HL-60 (cell line): Measurements from ENCODE around the gene CLRN3.

Experiments used
- DNase-seq, 2 experiments: peaks; one replicate each; pipeline ENCODE4 v3.0.0-alpha.2; 2010 to 2020; ENCODE audit warnings: low read depth in 1 of 2, low spot score in 1 of 2
- H3K27ac ChIP-seq: fragments of 250-450 bp; sonication (Bioruptor Pico); replicated peaks from 2 replicates; pipeline ENCODE4 v1.5.1; 2020; ENCODE audit warnings: mild to moderate bottlenecking, moderate library complexity
- H3K27me3 ChIP-seq: fragments of 250-450 bp; sonication (Bioruptor Pico); 2 replicates; pipeline ENCODE4 v1.5.1; 2021; ENCODE audit warnings: mild to moderate bottlenecking, moderate library complexity; ENCODE audit not compliant: insufficient read depth, poor library complexity, severe bottlenecking
- H3K4me3 ChIP-seq: replicated peaks from 2 replicates; pipeline ENCODE4 v1.5.1; 2011; ENCODE audit warnings: mild to moderate bottlenecking, control low read depth, low read length; ENCODE audit not compliant: insufficient read depth
- CTCF ChIP-seq: IDR thresholded peaks from one replicate; pipeline ENCODE4 v1.5.1; 2011; ENCODE audit warnings: low read length, control low read depth, inconsistent platforms; ENCODE audit not compliant: insufficient read depth
- GABPA ChIP-seq: IDR thresholded peaks from 2 replicates; pipeline ENCODE4 v1.6.1; 2012; ENCODE audit warnings: low read depth
- POLR2AphosphoS5 ChIP-seq: IDR thresholded peaks from 2 replicates; pipeline ENCODE4 v1.6.1; 2012; ENCODE audit warnings: low read depth
- SPI1 ChIP-seq: IDR thresholded peaks from 2 replicates; pipeline ENCODE4 v1.6.1; 2012; ENCODE audit warnings: low read depth, mild to moderate bottlenecking, borderline replicate concordance
- TF ChIP-seq, protein P1 (sequence below): IDR thresholded peaks from 2 replicates; pipeline ENCODE4 v1.6.1; 2012; ENCODE audit warnings: low read depth; ENCODE audit not compliant: insufficient replicate concordance

CLRN3 gene

GRCh38 chr10:127915324-127915723 lies 22.6 kb upstream of the CLRN3 start:
- no peak for DNase-seq
- Histone ChIP-seq H3K27ac (no peak overlapping the region), H3K27me3 (no peaks in the 10 kb centered on the region), H3K4me3 (no peak overlapping the region)
- TF ChIP-seq CTCF = no peak
- no peak for TF ChIP-seq SPI1
- TF ChIP-seq, protein P1, sequence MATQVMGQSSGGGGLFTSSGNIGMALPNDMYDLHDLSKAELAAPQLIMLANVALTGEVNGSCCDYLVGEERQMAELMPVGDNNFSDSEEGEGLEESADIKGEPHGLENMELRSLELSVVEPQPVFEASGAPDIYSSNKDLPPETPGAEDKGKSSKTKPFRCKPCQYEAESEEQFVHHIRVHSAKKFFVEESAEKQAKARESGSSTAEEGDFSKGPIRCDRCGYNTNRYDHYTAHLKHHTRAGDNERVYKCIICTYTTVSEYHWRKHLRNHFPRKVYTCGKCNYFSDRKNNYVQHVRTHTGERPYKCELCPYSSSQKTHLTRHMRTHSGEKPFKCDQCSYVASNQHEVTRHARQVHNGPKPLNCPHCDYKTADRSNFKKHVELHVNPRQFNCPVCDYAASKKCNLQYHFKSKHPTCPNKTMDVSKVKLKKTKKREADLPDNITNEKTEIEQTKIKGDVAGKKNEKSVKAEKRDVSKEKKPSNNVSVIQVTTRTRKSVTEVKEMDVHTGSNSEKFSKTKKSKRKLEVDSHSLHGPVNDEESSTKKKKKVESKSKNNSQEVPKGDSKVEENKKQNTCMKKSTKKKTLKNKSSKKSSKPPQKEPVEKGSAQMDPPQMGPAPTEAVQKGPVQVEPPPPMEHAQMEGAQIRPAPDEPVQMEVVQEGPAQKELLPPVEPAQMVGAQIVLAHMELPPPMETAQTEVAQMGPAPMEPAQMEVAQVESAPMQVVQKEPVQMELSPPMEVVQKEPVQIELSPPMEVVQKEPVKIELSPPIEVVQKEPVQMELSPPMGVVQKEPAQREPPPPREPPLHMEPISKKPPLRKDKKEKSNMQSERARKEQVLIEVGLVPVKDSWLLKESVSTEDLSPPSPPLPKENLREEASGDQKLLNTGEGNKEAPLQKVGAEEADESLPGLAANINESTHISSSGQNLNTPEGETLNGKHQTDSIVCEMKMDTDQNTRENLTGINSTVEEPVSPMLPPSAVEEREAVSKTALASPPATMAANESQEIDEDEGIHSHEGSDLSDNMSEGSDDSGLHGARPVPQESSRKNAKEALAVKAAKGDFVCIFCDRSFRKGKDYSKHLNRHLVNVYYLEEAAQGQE = no peak
- TF ChIP-seq POLR2AphosphoS5 = no peak
- TF ChIP-seq GABPA = no peak

DNA sequence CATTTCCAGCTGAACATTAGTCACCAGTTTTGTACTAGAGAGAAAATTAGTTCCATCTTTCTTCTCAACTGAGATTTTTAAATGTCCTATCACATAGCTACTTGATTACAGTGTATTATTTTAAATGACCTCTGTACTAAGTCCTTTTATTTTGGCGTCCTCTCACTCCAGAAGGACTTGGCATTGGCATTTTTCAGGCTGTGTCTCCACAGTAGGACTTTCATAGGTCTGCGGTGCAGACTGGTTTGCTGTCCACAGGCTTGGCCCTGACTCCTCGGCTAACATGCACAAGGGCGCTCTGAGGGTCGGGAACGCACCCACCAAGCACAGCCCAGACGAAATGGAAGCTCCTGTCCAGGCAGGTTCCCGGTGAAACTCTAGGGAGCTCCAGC lies 20.6 kb upstream of the CLRN3 start:
- DNase-seq = no peak
- Histone ChIP-seq H3K27me3 (peaks cover 5% of the 10 kb centered on the region), H3K4me3 (no peak overlapping the region), H3K27ac (no peak overlapping the region)
- TF ChIP-seq CTCF = no peak
- TF ChIP-seq POLR2AphosphoS5 = no peak
- TF ChIP-seq, protein P1 = no peak
- no peak for TF ChIP-seq GABPA
- no peak for TF ChIP-seq SPI1

DNA sequence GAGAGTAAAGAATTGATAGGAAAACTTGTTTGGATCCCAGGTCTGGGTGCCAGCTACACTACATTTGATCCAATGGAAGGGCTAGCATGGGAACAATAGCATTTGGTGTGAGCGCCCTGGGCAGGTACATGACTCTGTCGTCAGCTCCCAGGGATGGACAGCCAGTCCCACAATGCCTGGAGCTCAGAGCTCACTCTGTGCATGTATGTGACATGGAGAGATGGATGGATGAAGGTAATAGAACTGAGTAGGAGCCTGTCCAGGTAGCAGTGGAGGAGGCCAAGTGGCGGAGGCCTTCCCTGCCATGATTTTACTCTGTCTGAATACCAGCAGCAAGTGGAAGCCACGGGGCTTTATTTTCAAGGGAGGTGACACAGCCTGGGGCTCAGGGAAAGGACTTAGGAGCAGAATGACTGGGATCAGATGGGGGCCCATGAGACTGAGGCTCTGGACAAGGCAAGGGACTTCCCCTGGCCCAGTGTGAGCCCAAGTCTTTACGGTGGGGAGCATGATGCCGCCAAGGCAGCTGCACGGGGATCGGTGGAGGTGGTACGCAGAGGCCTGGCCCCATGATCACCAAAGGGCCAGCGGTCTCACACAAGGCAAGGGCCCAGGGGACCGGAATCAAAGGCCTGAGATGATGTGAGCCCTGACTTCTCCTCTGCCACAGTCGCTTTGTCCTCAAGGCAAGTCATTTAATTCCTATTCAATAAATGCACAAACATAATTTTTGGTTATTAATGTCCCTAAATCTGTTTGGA lies 20.0 kb upstream of the CLRN3 start:
- no peak overlapping the region for H3K4me3 ChIP-seq
- H3K27ac ChIP-seq = no peak overlapping the region
- DNase-seq = no peak
- TF ChIP-seq GABPA (no peak), CTCF (no peak), POLR2AphosphoS5 (no peak), SPI1 (no peak)
- TF ChIP-seq, protein P1 = no peak
- peaks cover 6% of the 10 kb centered on the region for H3K27me3 ChIP-seq
